HG03175 (cell line): Measurements from ENCODE around the gene SMG6.
"Not testable (repeated sequence)": the region's sequence is repeated elsewhere in the genome, so short reads cannot be mapped to it uniquely, and the experiment has no call there.

Experiments
- ATAC-seq: cut with Tn5 transposase; IDR thresholded peaks from one replicate; pipeline ENCODE4 v1.9.1; 2021; ENCODE audit warnings: mild to moderate bottlenecking, moderate library complexity; ENCODE audit not compliant: unreplicated experiment

Gene SMG6

DNA sequence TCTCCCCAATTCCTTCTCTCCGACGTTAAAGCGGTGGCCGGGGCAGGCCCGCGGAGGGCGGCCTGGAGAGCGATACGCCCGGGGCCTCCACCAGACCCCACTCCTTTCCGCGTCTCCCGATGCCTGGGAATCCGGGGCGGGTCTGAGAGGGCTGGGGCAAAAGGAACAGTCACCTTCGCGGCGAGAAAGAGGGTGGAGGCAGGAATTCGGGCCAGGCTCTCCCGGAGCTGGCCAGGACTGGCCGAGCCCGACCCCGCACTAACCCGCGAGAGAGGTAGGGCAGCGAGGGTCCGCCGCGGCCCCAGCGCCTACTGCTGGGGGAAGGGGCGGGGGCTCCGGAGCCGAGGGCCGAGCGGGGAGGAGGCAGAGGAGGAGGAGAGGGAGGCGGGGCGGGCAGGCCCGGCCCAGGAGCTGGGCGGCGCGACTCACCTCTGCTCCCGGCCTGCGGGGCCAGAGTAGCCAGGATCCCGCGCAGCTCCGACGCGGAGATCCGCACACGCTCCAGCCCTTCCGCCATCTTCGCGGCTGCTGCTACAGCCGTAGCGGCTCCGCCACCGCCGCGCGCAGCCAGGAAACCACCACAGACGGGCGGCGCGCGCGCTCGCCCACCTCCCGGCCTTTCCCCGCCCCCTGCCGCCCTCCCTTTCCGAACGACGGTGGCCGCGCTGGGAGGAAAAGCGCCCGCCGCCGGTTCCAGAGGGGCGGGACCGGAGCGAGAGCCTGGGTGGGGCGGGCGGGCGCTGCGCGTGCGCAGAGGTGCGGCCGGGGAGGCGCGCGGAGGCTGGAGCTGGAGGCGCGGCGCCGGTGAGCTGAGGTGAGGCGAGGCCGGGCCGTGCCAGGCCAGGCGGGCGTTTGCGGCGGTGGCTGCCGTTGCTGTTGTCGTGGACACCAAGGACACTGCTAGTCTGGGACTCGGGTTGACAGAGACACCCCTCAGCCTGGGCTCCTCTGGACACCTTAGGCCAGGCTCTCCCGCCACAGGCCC lies at the start of gene SMG6, which contains the start of gene SRR:
Gene SMG6 (minus strand): TSS at position 582 of the 985 bp plus-strand sequence. CDS start 65 bp downstream, at position 517.
Gene SRR (plus strand): TSS at position 747 of the 985 bp plus-strand sequence. CDS start 11,611 bp downstream, outside the sequence.
- ATAC-seq = peak; percentile 80

- ATAC-seq = no peak
These were observed 47.7 kb upstream of the SMG6 start for GRCh38 chr17:2351269-2351668.

DNA sequence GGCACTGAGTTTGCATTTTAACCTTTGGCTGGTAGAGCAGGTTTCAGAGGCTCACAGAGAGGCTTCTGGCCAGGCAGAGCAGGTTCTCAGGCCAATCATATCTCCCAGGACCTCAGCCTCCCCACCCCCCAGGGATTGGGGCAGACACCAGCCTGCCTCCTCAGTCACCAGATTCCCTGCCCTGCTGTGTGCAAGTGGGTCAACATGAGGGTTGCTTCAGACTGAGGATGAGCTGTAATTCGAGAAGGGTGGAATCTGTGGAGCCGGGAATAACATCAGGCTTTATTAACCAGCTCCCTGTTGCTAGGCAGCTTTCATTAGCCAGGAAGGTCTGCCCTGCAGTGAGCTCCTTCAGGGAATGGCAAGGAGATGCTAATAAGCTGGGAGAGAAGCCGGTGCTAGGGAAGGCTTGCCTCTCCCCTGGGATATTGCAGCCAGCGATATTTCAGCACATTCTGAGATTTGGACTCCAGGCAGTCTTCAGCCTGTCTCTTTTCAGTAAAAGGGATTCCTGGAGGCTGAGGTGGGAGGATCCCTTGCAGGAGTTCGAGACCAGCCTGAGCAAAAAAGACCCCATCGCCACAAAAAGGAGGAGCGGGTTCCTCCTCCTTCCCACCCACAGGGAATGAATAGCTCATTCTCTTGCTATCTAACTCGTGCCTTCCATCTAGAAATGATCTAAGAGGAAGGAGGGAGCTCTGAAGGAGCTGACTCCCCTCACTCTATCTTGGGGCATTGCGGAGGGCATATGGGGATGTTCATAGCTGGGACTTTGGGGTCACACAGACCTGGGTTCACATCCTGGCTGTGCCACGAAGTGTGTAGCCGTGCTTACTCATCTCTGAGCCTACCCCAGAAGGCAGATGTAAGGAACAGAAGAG lies 44.5 kb upstream of the SMG6 start:
- ATAC-seq = no peak

DNA sequence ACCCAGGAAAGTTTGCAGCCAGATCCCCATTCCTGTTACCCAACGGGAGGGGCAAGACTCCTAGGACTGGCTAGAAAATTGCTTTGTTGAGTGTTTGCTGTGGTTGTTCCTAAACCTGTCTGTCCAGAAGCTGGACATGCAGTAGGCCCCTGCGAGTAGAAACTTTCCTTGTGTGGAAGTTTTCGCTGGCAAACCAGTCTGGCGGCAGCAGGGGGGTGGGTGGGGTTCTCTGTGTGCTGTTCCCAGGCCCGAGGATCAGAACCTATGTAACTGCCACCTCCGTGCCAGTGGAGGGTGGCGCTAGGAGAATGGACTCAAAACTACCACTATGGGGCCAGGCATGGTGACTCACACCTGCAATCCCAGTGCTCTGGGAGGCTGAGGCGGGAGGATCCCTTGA lies 42.9 kb upstream of the SMG6 start:
- no peak for ATAC-seq

DNA sequence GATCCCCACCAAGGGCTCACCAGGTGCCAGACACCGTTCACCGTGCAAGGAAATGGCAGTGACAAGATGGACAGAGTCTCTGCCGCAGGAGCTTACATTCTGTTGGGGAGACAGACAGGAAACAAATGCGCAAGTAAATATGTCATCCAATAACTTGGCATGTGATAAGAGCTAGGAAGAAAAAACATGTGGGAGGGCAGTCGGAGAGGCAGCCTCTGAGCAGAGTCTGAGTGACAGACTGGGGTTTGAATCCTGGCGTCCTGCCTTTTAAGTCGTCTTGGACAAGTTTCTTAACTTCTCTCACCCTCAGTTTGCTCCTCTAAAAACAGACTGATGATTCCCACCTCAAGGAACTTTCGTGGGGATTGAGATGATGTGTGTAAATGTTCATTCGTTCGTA lies 40.9 kb upstream of the SMG6 start:
- no peak for ATAC-seq

- no peak for ATAC-seq
These were observed 39.8 kb upstream of the SMG6 start for GRCh38 chr17:2343421-2343820.

DNA sequence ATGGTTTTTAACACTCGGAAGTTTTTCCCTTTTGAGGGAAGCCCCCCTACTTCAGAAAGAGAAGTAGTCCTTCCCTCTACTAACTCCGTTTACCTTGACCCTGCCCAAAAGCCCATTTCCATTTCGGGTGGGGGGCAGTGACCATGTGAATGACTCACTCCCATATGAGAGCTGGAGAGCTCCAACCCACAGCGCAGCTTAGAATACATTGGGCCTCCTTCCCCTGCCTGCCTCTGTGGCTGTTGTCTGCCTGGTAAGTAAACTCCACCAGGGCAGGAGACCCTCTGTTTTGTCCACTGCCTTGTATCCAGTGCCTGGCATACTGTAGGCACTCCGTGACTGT lies 34.7 kb upstream of the SMG6 start:
- no peak for ATAC-seq

GRCh38 chr17:2337544-2338314 lies 34.1 kb upstream of the SMG6 start:
- no peak for ATAC-seq

DNA sequence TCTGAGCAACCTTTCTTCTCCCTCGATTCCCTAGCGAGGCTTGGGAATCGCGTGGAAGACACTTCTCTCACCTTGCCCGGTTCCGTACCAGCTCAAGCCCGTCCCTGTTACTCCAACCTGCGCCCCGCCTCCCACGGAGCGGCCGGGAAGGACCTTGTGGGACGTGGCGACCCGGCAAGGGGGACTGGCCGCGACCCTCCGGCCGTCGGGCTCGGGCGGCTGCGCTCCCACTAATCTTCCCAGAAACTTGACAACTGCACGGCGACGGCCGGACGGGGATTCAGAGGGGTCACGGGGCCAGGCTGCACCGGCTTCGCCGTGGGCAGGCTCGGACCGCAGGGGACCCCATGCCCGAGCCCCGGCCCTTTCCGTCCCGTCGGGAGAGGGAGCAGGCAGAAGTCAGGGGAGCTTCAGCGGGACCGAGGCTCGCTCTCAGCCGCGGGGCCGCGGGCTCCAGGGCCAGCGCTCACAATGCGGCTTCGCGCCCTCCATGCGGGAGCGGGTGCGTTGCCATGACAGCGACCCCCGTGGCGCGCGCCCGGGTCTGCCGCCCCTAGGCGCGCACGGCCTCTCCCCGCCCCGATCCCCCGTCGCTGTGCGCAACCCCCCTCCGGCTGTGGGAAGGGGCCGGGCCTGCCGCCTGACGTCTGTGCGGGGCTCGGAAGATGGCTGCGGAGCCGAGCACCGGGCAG lies 33.4 kb upstream of the SMG6 start, which contains the start of gene SGSM2:
Gene SGSM2 (plus strand): TSS at position 650 of the 692 bp plus-strand sequence. CDS start 188 bp downstream, outside the sequence.
- ATAC-seq = peak; percentile 32

GRCh38 chr17:2336215-2336851 lies 32.7 kb upstream of the SMG6 start, which contains the start of gene TSR1:
TSR1 (minus strand) TSS chr17:2336457; CDS start chr17:2336427, 30 bp downstream.
- peak; percentile 86 for ATAC-seq

DNA sequence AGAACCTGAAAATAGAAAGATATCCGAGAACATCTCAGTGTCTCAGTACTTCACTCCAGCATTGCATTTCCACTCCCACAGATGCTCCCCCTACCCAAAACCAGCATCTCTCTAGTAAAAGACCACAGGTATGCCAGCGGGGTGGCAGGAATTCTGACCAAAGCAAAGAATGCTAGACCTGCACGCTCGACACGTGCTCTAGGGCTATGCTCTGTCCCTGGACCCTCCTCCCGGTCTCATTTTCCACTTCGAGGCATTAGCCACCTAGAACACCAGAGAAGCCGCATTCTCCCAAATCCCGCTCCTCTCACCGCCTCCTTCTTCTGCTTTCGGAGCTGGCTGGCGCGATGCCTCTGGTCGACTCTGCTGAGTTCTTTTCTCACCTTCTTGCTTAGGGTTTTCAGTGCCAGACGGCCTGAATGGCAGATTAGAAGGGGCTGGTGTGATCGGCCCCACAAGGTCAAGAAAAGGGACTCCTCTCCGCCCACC lies 32.2 kb upstream of the SMG6 start:
- no peak for ATAC-seq

- no peak for ATAC-seq
These were observed 27.7 kb upstream of the SMG6 start for GRCh38 chr17:2331303-2331702.

DNA sequence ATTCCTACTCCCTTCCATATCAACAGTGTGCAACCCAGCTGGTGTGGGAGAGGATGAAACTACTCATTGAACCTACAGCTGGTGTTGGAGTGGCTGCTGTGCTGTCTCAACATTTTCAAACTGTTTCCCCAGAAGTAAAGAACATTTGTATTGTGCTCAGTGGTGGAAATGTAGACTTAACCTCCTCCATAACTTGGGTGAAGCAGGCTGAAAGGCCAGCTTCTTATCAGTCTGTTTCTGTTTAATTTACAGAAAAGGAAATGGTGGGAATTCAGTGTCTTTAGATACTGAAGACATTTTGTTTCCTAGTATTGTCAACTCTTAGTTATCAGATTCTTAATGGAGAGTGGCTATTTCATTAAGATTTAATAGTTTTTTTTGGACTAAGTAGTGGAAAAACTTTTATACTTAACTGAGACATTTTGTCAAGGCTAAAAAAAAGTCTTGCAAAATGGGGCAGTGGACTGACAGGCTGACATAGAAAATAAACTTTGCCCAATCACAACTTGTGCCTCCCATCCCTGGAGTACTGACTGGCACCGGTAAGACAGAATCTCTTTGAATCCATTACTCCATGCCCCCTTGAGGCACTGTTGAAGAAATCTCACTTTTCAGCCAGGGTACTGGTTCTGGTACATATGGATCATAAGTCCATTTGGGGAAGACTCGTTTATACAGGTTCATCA lies 20.2 kb upstream of the SMG6 start:
- no peak for ATAC-seq

DNA sequence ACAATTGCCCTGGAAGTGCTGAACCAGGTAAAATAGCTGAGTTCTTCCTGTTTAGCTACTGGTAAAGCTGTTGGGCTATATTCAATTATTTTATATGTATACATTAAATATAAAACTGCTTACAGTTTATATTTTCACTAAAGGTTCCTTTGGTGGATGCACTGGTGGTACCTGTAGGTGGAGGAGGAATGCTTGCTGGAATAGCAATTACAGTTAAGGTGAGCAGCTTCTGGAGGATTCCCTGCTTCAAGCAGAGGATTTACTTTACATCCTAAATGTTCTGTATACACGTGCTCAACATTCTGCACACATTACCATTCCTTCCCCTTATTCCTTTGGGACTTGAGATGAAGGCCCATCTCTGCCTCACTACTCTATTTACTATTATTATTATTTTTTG lies 17.8 kb upstream of the SMG6 start:
- no peak for ATAC-seq

DNA sequence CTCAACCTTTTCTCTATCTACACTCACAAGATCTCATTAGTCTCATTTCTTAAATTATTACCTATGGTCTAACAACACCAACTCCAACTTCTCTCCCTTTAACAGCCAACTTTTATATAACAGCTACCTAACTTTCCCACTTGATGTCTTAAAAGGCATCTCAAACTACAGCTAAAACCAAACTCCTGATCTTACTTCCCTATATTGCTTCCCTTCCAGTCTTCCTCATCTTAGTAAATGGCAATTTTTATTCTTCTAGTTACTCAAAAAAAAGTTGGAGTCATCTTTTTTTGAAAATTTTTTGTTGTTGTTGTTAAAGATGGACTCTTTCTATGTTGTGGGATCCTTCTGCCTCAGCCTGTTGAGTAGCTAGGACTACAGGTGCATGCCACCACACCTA lies 15.5 kb upstream of the SMG6 start:
- ATAC-seq = no peak

DNA sequence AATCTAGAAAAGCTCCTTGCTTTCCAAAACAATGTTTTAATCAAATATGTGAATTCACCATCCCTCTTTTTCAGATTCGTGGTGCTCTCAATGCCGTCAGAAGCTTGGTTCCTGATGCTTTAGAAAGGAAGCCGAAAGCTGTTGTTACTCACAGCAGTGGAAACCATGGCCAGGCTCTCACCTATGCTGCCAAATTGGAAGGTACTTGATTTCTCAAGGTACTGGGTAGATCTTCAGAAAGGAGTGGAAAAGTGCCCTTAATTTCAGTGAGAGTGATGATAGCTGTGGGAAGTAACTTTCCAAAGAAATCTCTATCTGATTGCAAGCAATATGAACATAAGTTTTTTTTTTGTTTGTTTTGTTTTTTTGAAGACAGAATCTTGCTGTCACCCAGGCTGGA lies 14.2 kb upstream of the SMG6 start:
- no peak for ATAC-seq

DNA sequence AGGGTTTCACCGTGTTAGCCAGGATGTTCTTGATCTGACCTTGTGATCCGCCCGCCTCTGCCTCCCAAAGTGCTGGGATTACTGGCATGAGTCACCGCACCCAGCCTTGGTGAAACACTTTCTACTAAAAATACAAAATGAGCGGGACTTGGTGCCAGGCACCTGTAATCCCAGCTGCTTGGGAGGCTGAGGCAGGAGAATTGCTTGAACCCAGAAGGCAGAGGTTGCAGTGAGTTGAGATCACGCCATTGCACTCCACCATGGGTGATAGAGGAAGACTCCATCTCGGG lies 13.3 kb upstream of the SMG6 start:
- not testable (repeated sequence) for ATAC-seq

DNA sequence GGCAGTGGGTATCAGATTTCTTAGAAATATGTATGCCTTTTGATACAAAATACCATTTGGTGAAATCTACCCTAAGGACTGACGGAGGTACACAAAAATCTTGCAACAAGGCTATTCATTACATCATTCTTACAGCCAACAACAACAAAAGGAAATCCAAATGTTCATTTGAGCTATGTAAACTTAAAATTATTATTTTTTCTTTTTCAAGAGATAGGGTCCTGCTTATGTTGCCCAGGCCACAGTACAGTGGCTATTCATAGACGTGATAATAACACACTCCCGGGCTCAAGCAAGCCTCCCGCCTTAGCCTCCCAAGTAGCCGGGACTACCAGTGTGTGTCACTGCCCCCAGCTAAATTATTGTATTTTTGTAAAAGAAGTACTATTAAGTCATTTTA lies 9.2 kb upstream of the SMG6 start:
- no peak for ATAC-seq
